Measurements from ENCODE around the gene SHFL. TPM values are rescaled to one million over a fixed set of nuclear protein-coding genes. Genes with fewer than 3 reads are reported as not detected.

SHFL gene
- total RNA-seq, 1 donor from 2014 or later, result 9.6 TPM

DNA sequence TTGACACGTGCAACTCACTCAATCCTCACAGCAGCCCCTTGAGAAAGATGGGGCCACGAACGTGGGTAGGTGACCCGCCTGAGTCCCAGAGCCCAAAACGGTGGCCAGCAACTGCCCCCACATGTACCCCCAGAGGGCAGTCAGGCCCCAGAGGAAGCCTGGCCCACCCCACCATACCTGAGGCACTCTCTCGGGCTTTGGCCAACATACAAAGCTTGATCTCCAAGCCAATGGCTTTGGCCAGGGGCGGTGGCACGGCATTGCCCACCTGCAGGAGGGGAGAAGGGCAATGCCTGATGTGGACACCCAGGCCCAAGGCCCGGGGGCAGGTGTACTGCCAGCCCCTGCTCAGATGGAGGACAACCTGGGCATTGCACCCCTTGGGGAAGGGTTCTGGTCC lies 47.9 kb downstream of the SHFL start:
- DNase-seq, result no peak

DNA sequence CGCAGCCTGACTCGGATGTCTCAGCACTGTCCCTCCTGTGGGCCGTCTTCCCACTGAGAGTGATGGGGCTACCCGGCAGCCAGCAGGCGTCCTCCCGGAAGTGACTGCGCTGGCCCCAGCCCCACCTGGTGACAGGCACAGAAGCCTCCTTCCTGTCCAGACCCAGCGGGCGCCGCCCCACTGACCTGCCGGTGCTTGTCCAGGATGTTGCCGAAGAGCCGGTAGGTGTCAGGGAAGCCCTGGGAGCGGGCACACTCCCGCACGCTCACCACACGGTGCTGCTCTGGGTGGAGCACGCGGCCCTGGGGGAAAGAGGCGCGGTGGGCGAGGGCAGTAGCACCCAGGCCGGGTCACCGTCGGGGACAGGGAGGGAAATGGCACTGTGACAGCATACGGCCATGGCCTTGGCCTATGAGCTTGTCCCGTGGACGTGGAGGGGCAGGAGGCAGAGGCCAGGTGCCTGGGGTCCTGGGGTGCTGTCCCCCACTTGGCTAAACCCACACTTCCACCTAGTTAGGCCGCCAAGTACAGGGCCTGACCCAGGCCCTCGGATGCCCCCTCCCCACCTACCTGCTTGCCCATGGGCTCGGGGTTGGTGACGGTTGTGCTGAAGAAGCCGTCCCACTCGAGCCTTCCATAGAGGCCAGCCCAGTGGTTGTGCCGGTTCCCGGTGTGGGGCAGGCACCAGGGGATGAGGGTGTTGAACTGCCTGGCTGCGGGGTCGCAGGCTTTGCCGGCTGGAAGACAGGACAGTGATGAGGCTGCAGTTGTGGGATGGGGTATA lies 49.6 kb downstream of the SHFL start:
- no peak for DNase-seq

DNA sequence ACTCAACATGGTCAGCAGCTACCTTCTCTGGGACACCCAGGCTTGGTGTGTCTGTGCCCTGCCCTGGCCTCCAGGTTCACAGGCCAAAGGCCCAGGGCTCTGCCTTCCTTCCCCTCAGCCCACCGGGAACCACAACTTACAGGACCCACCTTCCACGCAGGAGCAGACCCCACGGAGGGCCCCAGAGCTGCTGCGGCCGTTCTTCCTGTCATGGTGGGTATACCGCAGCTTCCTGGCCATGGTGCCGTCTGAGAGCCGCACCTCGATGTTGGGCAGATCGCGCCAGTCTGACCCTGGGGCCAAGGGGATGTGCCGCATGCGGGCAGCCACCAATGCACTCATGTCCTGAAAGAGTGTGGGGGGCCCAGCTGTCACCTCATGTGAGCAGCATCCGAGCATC lies 50.8 kb downstream of the SHFL start:
- no peak for DNase-seq

DNA sequence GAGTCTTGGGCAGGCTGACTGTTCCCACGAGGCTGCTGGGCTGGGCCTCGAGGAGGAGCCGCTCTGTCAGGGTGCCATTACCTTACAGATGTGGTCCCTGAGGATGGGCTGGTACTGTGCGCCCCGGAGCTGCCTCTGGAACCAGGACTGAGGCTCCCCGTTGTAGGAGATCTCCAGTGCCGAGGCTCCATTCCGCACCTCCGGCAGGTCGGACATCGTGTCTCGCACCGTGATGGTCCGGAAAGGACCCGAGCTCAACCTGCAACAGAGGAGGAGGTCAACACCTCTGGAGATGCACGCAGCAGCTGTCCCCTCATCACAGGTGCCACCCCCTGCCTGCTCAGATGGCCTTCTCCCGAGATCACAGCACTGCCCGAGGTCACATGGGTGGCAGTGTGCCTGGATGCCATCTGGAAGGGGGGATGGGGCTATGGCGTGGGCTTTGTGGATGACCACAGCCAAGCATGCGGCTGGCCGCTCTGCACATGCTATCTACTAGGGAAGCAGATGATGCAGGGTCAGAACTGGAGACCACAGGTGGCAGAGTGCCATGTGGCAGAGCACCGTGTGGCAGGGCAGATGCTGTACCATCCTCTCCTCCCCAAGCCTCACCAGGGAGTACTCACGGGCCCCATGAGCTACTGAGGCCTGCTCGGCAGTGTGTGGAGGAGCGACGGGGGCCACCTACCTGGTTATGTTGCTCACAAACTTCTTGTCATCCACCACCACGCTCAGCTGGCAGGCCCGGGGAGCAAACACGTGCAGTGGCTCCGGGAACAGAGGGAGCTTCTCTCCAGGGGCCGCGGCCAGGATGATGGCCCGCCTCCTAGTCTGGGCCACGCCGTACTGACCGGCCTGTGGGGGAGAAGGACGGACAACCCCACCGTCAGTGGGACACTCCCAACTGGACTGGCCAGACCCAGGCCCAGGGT lies 51.9 kb downstream of the SHFL start:
- no peak for DNase-seq

DNA sequence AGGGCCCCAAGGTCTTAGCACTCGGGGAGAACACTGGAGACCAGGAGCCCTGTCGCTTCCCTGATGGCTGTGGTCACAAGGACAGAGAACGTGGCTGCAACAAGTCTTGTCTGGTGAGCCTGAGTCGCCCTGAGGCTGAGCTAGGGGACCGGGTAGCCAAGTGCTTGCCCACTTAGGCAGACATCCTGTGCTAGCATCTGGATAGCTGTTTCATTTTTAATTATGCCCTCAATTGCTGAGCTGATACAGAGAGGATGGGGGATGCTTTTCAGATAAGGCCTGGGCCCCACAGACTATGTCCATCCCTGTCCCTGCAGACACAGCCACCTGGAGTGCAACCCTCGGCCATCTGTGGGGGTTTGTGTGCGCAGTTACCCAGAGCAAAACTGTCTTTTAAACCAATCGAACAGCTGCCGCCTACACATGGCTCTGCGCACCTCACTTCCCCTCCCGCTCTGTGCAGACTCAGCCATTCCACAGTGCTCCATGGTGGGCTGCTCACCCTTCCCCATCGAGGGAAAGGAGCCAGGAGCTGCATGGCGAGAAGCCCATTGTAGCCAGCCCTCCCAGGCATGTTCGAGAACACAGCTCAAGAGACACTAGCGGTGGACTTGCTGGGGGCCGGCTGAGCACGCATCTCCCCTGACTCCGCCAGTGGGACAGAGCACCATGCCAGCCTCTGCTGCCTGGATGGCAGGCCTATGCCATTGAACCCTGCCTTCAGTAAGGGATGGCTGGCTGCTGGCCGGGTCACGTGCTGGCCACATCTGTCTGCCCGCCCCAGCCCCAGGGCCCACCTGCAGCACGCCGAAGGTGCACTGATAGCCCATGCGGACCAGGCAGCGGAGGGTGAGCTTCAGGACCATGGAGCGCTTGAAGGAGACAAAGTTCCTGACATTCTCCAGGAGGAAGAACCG lies 53.0 kb downstream of the SHFL start:
- DNase-seq, result no peak

DNA sequence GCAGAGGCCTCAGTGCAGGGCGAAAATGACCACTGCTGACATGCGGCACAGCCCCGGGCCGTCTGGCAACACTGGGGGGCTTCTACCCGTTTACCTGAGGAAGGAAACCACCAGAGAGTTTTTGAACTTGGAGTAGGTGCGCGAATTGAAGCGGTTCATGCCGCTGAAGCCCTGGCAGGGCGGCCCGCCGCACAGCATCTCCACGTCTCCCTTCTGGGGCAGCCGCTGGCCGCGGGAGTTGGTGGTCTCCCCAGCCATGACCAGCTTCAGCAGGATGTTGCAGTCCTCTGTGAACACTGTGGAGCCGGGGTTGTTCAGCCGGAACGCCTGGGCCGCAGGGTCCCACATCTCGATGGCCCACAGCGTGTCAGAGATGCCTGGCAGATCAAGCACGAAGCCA lies 53.8 kb downstream of the SHFL start:
- no peak for DNase-seq

DNA sequence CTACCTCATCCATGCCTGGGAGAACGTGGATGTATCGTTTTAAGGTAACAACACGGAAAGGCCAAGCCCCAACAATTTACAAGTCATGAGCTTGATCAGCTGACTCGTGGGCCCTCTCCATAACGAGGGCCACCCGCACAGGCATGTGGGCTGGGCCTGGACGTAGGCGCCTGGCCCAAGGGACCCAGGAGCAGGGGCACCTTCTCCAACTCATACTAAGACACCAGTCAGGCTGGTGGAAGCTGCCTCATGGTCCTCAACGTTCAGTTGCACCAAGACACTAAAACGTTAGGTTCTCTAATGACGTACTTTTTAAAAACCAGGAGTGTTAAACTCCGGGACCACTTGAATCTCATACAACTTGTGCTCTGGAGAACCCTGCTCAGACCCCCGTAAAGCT lies 55.4 kb downstream of the SHFL start:
- no peak for DNase-seq

DNA sequence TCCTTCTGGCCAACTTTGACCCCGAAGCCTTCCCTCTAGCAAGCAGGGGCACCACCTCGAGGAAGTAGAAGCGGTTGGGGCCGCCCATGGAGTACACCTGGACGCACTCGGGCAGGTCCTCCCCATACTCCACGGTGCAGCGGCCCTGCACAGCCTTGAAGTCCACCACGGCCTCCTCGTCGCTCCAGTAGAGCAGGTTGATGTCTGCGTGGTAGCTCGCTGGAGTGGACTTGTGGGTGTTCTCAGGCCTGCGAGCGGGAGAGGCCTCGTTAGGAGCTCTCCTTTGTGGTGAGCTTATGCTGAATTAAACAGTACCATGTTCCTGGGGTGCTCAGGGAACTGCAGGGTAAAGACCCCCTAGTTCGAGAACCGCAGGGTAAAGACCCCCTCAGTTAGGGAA lies 55.9 kb downstream of the SHFL start:
- no peak for DNase-seq

Small RNAs within 50 kb of the gene (small RNA-seq; reads per million reads assigned to genes)
- not detected for gene MIR5589 (ENCODE audit: low replicate concordance)
- 27.5 reads per million, percentile 94 among the genes with 10 or more reads in this experiment for gene SNORD105 (ENCODE audit: low replicate concordance)
- gene SNORD105B (ENCODE audit: low replicate concordance), result 2,448 reads per million, percentile 99 among the genes with 10 or more reads in this experiment

Other genes with a start within 250 kb of the SHFL start
- 80.5 TPM for gene OLFM2, start 149.8 kb upstream of the SHFL start, total RNA-seq
- gene COL5A3, start 75.8 kb upstream of the SHFL start, total RNA-seq, result 51.3 TPM
- gene RDH8, start 72.8 kb upstream of the SHFL start, total RNA-seq, result not detected
- 0.99 TPM for gene ANGPTL6, start 16.4 kb downstream of the SHFL start, total RNA-seq
- 15.7 TPM for gene PPAN, start 20.0 kb downstream of the SHFL start, total RNA-seq
- 3.0 TPM for gene P2RY11, start 25.4 kb downstream of the SHFL start, total RNA-seq
- 151 TPM for gene EIF3G, start 33.6 kb downstream of the SHFL start, total RNA-seq
- gene DNMT1, start 108.6 kb downstream of the SHFL start, total RNA-seq, result 43.0 TPM
- 12.6 TPM for gene S1PR2, start 145.0 kb downstream of the SHFL start, total RNA-seq
- gene MRPL4, start 165.9 kb downstream of the SHFL start, total RNA-seq, result 13.6 TPM
- gene ICAM1, start 184.8 kb downstream of the SHFL start, total RNA-seq, result 11.3 TPM
- 1.1 TPM for gene ICAM4, start 200.6 kb downstream of the SHFL start, total RNA-seq
- 0.10 TPM for gene ICAM5, start 203.6 kb downstream of the SHFL start, total RNA-seq
- 1.3 TPM for gene ZGLP1, start 223.5 kb downstream of the SHFL start, total RNA-seq
- 7.1 TPM for gene FDX2, start 229.7 kb downstream of the SHFL start, total RNA-seq
- 6.4 TPM for gene RAVER1, start 247.2 kb downstream of the SHFL start, total RNA-seq

Measured in skin of body (tissue), 3 donors.